Measurements from ENCODE around the gene ATXN10. TPM values are rescaled to one million over a fixed set of nuclear protein-coding genes. Genes with fewer than 3 reads are reported as not detected.
"Not testable (repeated sequence)": the region's sequence is repeated elsewhere in the genome, so short reads cannot be mapped to it uniquely, and the experiment has no call there.

The ATXN10 gene, protein sequence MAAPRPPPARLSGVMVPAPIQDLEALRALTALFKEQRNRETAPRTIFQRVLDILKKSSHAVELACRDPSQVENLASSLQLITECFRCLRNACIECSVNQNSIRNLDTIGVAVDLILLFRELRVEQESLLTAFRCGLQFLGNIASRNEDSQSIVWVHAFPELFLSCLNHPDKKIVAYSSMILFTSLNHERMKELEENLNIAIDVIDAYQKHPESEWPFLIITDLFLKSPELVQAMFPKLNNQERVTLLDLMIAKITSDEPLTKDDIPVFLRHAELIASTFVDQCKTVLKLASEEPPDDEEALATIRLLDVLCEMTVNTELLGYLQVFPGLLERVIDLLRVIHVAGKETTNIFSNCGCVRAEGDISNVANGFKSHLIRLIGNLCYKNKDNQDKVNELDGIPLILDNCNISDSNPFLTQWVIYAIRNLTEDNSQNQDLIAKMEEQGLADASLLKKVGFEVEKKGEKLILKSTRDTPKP
- 100 to 1,000 TPM in 2 of 3 donors, 10 to 100 TPM in 1; 97.7 to 113 (median 112) TPM for polyA plus RNA-seq

DNA sequence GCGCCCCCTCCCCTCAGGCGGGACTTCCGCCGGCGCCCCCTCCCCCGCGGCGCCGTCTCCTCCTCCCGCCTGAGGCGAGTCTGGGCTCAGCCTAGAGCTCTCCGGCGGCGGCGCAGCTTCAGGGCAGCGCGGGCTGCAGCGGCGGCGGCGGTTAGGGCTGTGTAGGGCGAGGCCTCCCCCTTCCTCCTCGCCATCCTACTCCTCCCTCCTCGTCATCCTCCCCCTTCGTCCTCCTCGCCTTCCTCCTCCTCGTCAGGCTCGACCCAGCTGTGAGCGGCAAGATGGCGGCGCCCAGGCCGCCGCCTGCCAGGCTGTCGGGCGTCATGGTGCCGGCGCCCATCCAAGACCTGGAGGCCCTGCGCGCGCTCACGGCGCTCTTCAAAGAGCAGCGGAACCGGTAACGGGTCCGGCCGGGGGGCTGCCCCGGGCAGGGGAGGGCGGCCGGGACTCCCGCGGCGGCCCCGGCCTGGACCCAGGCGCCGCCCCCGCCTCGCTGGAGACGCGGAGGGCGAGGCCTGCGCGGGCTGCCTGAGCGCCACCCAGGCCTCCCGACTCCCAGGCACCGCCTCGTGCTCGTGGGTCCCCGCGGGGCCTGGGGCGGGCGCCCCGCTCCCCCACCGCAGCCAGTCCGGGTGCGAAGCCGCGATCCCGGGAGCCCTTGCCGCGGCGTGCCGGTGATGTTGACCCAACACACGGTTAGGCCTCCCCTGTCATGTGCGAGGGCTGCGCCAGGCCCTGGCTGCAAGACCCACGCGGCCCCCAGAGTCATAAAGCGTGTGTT lies at the start of gene ATXN10:
ATXN10 (plus strand) TSS at position 52 of the 781 bp plus-strand sequence; CDS start at position 282, 230 bp downstream.
- peak within 1 kb of the TSS; percentile 84 to 89 (median 88) for H3K4me3 Mint-ChIP-seq
- peak within 1 kb of the TSS; percentile 20 to 90 (median 78) for H3K27ac Mint-ChIP-seq
- H3K4me1 Mint-ChIP-seq = peaks cover 29 to 33% of the 10 kb centered on the region in 2 donors

DNA sequence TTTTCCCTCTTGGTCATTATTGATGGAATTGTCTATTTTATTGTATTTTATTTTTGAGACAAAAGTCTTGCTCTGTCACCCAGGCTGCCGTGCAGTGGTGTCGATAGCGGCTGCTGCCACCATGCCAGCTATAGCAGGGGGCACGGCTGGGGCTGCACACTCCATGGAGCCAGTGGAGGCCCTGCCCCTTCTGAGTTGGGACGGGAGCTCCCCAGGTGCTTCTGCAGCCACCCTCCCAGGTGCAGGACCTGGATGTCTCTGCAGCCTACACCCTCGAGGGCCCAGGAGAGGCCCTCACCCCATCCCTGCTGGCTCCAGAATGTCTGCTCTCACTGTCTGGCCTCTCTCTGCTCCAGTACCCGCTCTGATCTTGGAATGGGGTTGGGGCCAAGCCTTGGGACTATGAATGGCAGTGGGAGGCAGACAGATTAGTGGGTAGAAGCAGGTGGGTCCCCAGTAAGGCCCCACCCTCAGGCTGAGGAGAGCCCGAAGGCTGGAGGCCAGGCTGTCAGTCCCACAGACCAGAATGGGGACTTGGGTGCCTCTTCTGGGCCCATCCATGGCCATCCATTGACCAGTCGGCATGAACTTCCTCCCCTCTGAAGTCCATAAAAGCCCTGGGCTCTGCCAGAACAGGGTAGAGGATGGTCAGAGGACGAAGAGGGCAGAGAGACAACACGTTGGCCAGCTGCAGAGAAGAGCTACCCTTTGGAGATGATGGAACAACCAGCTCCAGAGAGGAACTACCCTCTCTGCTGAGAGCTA lies 49.6 kb upstream of the ATXN10 start:
- H3K27ac Mint-ChIP-seq = no peak overlapping the region
- no peaks in the 10 kb centered on the region for H3K9me3 Mint-ChIP-seq
- no peaks in the 10 kb centered on the region for H3K36me3 Mint-ChIP-seq
- no peaks in the 10 kb centered on the region for H3K4me1 Mint-ChIP-seq
- H3K4me3 Mint-ChIP-seq = no peak overlapping the region
- peaks cover 2 to 8% (median 8%) of the 10 kb centered on the region in 3 donors for H3K27me3 Mint-ChIP-seq (ENCODE audit: low read depth in 3 of 3)
- DNase-seq = no peak

More for the DNA sequence above, at the start of gene ATXN10:
- Mint-ChIP-seq H3K9me3 (no peaks in the 10 kb centered on the region), H3K36me3 (peaks cover 0 to 3% (median 0%) of the 10 kb centered on the region in 3 donors), H3K27me3 (ENCODE audit: low read depth in 3 of 3) (peaks cover 0 to 2% (median 1%) of the 10 kb centered on the region in 3 donors)
- peak; percentile 61 to 65 (median 61) for DNase-seq

DNA sequence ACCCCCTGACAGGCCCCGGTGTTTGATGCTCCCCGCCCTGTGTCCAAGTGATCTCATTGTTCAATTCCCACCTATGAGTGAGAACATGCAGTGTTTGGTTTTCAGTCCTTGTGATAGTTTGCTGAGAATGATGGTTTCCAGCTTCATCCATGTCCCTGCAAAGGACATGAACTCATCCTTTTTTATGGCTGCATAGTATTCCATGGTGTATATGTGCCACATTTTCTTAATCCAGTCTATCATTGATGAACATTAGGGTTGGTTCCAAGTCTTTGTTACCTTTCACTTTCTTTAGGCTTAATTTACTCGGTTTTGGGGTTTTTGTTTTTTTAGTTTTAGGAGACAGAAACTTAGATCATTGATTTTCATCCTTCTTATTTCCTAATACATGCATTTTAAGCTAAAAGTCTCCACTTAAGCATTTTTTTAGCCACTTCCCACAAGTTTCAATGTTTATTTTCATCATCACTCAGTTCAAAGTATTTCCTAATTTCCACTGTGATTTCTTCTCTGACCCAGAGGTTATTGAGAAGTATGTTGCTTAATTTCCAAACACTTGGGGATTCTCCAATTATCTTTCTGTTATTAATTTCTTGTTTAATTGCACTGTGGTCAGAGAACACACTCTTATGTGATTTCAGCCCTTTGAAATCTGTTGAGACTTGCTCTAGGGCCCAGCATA lies 48.0 kb upstream of the ATXN10 start:
- not testable (repeated sequence) for DNase-seq; H3K4me1 Mint-ChIP-seq; H3K27ac Mint-ChIP-seq; H3K36me3 Mint-ChIP-seq; H3K27me3 Mint-ChIP-seq (ENCODE audit: low read depth in 3 of 3); H3K9me3 Mint-ChIP-seq; H3K4me3 Mint-ChIP-seq

DNA sequence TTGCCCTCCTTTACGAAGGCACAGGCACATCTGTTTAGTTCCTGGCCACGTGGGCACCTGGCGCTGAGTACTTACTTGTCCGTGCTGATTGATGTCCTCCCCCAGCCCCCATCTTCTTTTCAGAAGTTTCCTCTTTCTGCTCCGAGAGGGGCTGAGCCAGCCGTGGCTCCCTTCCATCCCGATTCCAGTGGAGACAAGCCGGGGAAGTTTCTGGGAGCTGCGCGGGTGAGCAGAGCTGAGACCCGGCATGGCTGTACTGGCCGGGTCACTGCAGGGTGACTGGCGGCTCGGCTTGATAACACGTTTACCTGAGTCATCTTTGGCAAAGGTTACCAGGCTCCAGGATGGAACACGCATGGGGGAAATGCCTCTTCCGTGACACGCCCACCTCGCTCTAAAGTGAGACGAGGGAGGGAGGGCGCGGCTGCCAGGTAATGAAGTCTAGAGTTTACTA lies 45.4 kb upstream of the ATXN10 start:
- no peaks in the 10 kb centered on the region for H3K4me1 Mint-ChIP-seq
- peaks cover 2 to 10% (median 7%) of the 10 kb centered on the region in 3 donors for H3K27me3 Mint-ChIP-seq (ENCODE audit: low read depth in 3 of 3)

DNA sequence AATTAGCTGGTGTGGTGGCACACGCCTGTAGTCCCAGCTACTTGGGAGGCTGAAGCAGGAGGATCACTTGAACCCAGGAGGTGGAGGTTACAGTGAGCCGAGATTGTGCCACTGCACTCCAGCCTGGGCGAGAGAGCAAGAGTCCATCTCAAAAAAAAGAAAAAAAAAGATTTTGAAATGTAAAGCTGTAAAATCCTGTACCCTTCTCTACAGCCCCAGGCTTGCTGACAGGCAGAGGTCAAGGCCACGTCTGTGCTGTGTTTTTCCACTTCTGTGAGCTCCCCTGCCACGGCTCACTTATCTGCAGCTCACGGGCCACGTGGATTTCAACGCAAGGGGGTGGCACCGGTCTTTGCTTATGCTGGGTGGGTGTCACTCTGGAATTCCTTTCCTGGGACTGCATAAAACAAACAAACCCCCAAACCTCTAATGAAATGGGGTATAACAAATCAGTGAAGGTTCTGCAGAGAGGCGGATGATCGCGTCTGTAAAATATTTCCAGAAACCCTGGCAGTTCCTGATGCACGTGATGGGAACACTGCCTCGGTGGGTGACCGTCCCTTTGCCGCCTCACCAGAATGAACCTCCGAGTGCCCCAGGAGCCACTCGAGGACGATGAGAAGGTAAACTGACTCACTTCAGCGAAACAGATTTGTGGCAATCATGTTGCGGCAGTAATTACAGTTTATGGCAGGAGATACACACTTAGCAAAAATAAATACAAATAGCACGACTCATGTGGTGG lies 44.0 kb upstream of the ATXN10 start:
- no peak for DNase-seq
- Mint-ChIP-seq H3K27ac (no peak overlapping the region), H3K9me3 (no peaks in the 10 kb centered on the region), H3K27me3 (ENCODE audit: low read depth in 3 of 3) (peaks cover 7 to 11% (median 10%) of the 10 kb centered on the region in 3 donors), H3K4me3 (no peak overlapping the region), H3K4me1 (no peaks in the 10 kb centered on the region), H3K36me3 (no peaks in the 10 kb centered on the region)

More for the DNA sequence above, 45.4 kb upstream of the ATXN10 start:
- no peaks in the 10 kb centered on the region for H3K9me3 Mint-ChIP-seq
- no peak overlapping the region for H3K4me3 Mint-ChIP-seq
- H3K36me3 Mint-ChIP-seq = no peaks in the 10 kb centered on the region
- no peak for DNase-seq
- H3K27ac Mint-ChIP-seq = no peak overlapping the region

DNA sequence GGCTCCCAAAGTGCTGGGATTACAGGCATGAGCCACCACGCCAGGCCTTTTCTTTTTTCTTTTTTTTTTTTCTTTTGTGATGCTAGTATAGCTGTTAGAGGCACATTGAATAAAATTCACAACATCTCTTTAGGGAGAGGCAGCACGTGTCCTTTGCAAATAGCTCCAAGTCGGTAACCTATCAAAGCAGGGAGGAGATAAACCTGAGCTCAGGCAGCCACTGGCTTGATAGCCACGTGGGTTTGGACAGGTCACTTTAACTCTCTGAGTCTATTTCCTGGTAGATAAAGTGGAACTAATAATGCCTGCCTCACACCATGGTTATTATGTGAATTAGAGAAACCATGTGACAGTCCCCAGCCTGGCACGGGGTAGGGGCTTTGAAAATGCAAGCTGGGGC lies 43.1 kb upstream of the ATXN10 start:
- no peaks in the 10 kb centered on the region for H3K4me1 Mint-ChIP-seq
- H3K4me3 Mint-ChIP-seq = no peak overlapping the region
- H3K27ac Mint-ChIP-seq = no peak overlapping the region
- no peak for DNase-seq
- no peaks in the 10 kb centered on the region for H3K36me3 Mint-ChIP-seq
- no peaks in the 10 kb centered on the region for H3K9me3 Mint-ChIP-seq
- H3K27me3 Mint-ChIP-seq (ENCODE audit: low read depth in 3 of 3) = peaks cover 7 to 19% (median 10%) of the 10 kb centered on the region in 3 donors

DNA sequence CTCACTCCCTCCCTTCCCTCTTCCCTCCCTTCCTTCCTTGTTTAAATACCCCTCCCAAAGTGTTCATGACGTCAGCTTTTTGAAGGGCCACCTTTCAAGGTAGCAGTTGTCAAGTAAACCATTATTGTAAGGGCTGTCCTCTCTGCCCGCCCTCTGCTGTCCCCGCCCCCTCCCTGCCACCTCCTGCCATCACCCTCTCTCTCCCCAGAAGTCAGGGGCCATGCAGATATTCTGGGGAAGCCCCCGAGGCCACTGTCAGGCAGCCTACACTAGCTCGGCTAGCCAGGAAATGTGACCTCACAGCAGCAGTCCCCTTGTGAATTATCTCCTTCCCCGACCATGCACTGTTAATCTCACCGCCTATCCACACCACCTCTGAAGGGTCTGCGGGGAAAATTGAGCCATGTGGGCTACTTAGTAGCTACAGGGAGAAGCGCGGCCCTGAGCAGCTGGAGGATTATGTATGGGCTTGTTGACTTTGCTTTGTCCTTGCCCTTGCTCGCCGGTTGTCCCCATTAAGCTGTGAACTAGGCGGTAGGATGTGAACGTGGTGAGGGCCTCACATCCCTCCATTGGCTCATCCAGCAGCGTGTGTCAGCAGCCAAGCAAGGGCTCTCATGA lies 42.1 kb upstream of the ATXN10 start:
- no peak overlapping the region for H3K4me3 Mint-ChIP-seq
- DNase-seq = no peak
- no peaks in the 10 kb centered on the region for H3K36me3 Mint-ChIP-seq
- H3K9me3 Mint-ChIP-seq = no peaks in the 10 kb centered on the region
- H3K4me1 Mint-ChIP-seq = no peaks in the 10 kb centered on the region
- no peak overlapping the region for H3K27ac Mint-ChIP-seq
- peaks cover 4 to 21% (median 13%) of the 10 kb centered on the region in 3 donors for H3K27me3 Mint-ChIP-seq (ENCODE audit: low read depth in 3 of 3)

DNA sequence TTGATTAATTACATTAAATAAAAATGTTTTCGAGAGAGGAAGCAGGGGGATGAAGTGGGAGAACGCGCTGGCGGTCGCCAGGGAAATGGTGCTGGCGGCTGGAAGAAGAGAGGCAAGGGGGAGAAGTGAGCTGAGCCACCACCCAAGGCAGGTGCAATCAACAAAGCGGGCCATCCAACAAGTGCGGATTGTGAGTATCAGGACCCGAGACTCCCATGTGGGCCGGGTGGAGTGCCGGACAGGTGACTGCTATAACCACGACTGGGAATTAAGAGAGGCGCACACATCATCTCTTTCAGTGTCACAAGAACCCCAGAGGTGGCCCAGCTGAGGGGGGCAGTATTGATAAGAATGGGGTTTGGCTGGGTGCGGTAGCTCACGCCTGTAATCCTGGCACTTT lies 41.2 kb upstream of the ATXN10 start:
- Mint-ChIP-seq H3K4me3 (no peak overlapping the region), H3K36me3 (no peaks in the 10 kb centered on the region), H3K9me3 (no peaks in the 10 kb centered on the region), H3K27ac (no peak overlapping the region), H3K4me1 (no peaks in the 10 kb centered on the region), H3K27me3 (ENCODE audit: low read depth in 3 of 3) (peaks cover 8 to 21% (median 13%) of the 10 kb centered on the region in 3 donors)
- DNase-seq = no peak

DNA sequence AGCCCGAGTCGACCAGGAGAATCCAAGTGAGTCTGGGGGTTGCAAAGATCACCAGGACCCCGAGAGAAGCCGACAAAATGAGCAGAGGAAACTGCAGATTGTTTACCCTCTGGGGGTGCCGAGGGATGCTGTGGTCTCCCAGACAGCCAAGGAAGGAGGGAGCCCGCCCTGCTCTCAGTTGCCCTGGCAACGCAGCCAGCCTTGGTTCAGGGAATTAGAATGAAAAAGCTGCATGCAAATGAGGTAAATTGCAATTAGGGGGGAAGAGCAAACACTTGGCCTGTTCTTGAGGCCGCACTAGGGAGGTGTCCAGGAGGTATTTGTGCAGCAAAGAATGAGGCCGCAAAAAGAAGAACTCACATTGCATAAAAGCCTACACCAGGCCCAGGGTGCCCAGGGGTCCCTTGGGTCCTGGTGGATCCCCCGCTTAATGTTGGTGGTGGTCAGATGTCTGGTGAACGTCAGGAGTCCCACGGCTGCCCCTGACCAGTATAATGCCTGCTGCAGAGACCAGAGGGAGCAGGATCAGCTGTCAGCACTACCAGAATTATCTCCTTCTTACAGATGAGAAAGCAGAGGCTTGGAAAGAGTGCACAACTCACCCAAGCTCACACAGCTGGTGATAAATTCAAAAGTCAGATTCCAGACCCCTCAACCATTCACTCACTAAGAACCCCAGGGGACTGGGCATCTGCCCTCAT lies 40.3 kb upstream of the ATXN10 start:
- Mint-ChIP-seq H3K9me3 (no peaks in the 10 kb centered on the region), H3K36me3 (no peaks in the 10 kb centered on the region), H3K4me1 (no peaks in the 10 kb centered on the region), H3K27me3 (ENCODE audit: low read depth in 3 of 3) (peaks cover 8 to 21% (median 13%) of the 10 kb centered on the region in 3 donors), H3K4me3 (no peak overlapping the region), H3K27ac (no peak overlapping the region)
- no peak for DNase-seq

DNA sequence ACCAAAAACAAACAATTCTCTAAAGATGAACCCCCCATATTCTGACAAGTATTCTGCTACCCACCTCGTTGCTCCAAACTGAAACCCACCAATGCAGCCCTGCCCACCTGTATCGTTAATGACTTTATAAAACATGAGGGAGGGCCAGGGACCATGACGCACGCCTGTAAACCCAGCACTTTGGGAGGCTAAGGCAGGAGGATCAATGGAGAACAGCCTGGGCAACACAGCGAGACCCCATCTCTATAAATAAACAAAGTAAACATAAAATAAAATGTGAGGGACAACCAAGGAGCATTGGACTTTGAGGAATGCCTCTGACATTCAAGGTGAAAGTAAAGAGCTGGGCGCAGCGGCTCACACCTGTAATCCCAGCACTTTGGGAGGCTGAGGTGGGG lies 39.8 kb upstream of the ATXN10 start:
- DNase-seq = no peak
- Mint-ChIP-seq H3K36me3 (no peaks in the 10 kb centered on the region), H3K9me3 (no peaks in the 10 kb centered on the region), H3K4me1 (no peaks in the 10 kb centered on the region), H3K4me3 (no peak overlapping the region), H3K27me3 (ENCODE audit: low read depth in 3 of 3) (peaks cover 8 to 21% (median 13%) of the 10 kb centered on the region in 3 donors), H3K27ac (no peak overlapping the region)

DNA sequence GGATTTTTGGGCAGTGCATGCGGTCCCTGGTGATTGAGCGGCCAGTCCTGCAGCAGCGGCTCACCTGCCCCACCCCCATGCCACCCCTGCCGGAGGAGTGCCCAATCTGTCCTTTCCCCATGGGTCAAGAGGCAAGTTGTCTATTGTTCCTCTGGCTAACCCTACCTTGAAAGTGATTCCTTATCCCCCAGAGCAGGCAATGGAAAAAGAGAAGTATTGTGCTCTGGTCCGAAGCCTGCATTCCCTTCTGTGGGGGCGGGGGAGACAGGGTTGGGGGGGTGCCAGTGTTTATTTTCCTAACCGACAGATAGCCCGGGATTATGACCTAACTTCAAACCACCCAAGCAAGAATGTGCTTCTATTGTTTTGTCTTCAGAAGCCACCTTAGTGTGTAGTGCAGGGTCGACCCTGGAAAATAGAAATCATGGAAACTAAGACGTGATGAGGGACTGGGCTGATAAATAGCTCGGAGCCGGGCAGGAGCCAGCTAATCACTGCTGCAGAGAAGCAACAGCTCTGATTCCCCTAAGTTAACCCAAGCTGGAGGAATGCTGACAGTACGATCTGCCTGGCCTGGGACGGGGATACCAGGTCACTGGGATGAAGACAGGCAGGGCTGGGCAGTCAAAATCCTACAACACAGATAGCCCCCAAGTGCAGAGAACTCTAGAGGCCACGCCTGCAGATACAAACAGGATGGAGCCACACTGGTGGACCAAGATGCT lies 38.7 kb upstream of the ATXN10 start:
- Mint-ChIP-seq H3K9me3 (no peaks in the 10 kb centered on the region), H3K4me1 (no peaks in the 10 kb centered on the region), H3K36me3 (no peaks in the 10 kb centered on the region), H3K27me3 (ENCODE audit: low read depth in 3 of 3) (peaks cover 8 to 20% (median 15%) of the 10 kb centered on the region in 3 donors), H3K27ac (no peak overlapping the region), H3K4me3 (no peak overlapping the region)
- no peak for DNase-seq

All from immature natural killer cell (primary cell).